ENCODE data around the gene TAS2R1. TPM values are rescaled to one million over a fixed set of nuclear protein-coding genes. Genes with fewer than 3 reads are reported as not detected.

The TAS2R1 gene
- polyA plus RNA-seq, 1 experiment: 0.06 TPM

- CTCF ChIA-PET: no interaction called here
- no peak for DNase-seq (ENCODE audit: low read depth)
- H3K4me3 ChIP-seq (ENCODE audit: low read depth, low read length): no peak overlapping the region
- POLR2A ChIA-PET: no interaction called here
- H3K27me3 ChIP-seq (ENCODE audit: control insufficient read depth, insufficient read depth, low read length): no peaks in the 10 kb centered on the region
- no peaks in the 10 kb centered on the region for H3K36me3 ChIP-seq (ENCODE audit: control insufficient read depth, insufficient read depth, low read length)
- TF ChIP-seq CTCF (IDR thresholded peaks at IDR 0.05; ENCODE audit: insufficient read depth, low read depth, low read length): no peak
Measured at GRCh38 chr5:9625286-9625685, 4.9 kb downstream of the TAS2R1 start.

DNA sequence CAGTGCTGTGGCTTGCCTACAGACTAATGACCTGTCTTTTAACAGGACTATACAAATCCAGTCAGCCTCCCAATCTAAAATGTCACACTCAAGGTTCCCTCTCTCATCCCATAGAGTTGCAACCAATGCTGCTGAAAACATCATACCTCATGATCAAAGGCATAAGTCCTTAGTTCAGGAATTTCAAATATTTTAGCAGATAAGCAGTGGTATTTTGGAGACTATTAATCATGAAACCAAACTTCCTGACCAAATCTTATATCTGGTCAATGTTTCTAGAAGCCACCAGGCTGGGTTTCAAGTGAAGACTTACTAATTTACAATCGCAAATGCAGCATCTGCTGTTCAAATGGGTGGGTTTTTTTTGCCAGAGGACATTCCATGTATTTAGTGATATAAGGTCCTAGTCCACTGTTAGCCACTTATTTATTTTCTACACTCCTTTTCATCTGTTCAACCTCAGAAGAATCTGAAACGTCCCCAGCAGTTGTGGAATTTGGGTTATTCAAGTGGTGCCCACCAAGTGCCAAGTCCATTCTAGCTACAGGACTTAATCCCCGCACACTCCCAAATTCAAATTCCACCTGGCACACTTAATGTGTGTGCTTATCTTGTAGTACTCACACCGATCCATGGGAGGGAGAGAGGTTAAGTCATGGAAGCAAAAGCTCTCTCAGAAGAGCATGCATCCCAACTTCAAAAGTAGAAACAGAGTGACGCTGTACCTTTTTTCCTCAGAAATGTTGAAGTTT lies 5.8 kb downstream of the TAS2R1 start:
- CTCF ChIA-PET: interaction anchor here (0.8 kb wide), 1 partner anchor 20 kb away, joined by 3 read pairs; no protein-coding TSS in a partner anchor
- no peaks in the 10 kb centered on the region for H3K27me3 ChIP-seq (ENCODE audit: control insufficient read depth, insufficient read depth, low read length)
- TF ChIP-seq CTCF (IDR thresholded peaks at IDR 0.05; ENCODE audit: insufficient read depth, low read depth, low read length): no peak
- POLR2A ChIA-PET: no interaction called here
- H3K36me3 ChIP-seq (ENCODE audit: control insufficient read depth, insufficient read depth, low read length): no peaks in the 10 kb centered on the region
- DNase-seq (ENCODE audit: low read depth): no peak
- no peak overlapping the region for H3K4me3 ChIP-seq (ENCODE audit: low read depth, low read length)

DNA sequence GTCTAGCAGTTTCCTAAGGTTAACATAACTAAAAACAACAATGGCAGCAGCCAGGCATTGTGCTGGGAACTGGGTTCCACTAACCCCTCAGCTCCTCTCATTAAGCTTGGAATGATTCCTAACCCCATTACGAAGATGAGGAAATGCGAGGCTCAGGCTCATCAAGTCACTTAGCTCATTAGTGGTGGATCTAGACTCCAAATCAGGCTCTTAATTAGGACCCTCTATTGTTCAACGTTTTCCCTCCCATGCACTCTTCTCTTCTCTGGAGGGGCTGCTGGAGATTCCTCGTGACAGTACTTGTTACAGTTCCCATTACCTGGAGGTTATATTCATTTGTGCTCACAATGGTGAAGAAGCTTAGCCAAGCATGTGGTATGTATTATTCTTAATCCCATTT lies 6.5 kb downstream of the TAS2R1 start:
- no peak for DNase-seq (ENCODE audit: low read depth)
- CTCF ChIA-PET: interaction anchor here (0.8 to 1.3 kb wide), 3 partner anchors 13 to 262 kb away, joined by 3 read pairs; no protein-coding TSS in a partner anchor

GRCh38 chr5:9622971-9623421 lies 7.2 kb downstream of the TAS2R1 start:
- TF ChIP-seq CTCF (IDR thresholded peaks at IDR 0.05; ENCODE audit: insufficient read depth, low read depth, low read length): no peak
- ChIA-PET POLR2A (interaction anchor here (0.7 kb wide), 1 partner anchor 85 kb away, joined by 3 read pairs; no protein-coding TSS in a partner anchor), CTCF (interaction anchor here (0.8 to 1.3 kb wide), 2 partner anchors 12 to 261 kb away, joined by 3 read pairs; no protein-coding TSS in a partner anchor)
- Histone ChIP-seq H3K36me3 (ENCODE audit: control insufficient read depth, insufficient read depth, low read length) (no peaks in the 10 kb centered on the region), H3K4me3 (ENCODE audit: low read depth, low read length) (no peak overlapping the region), H3K27me3 (ENCODE audit: control insufficient read depth, insufficient read depth, low read length) (no peaks in the 10 kb centered on the region)
- DNase-seq (ENCODE audit: low read depth): peak; percentile 36

More for the DNA sequence above, 6.5 kb downstream of the TAS2R1 start:
- no peak for TF ChIP-seq CTCF (IDR thresholded peaks at IDR 0.05; ENCODE audit: insufficient read depth, low read depth, low read length)
- POLR2A ChIA-PET: no interaction called here
- Histone ChIP-seq H3K36me3 (ENCODE audit: control insufficient read depth, insufficient read depth, low read length) (no peaks in the 10 kb centered on the region), H3K27me3 (ENCODE audit: control insufficient read depth, insufficient read depth, low read length) (no peaks in the 10 kb centered on the region), H3K4me3 (ENCODE audit: low read depth, low read length) (no peak overlapping the region)

- peak; percentile 27 for DNase-seq (ENCODE audit: low read depth)
- CTCF ChIA-PET: no interaction called here
- Histone ChIP-seq H3K36me3 (ENCODE audit: control insufficient read depth, insufficient read depth, low read length) (no peaks in the 10 kb centered on the region), H3K4me3 (ENCODE audit: low read depth, low read length) (no peak overlapping the region), H3K27me3 (ENCODE audit: control insufficient read depth, insufficient read depth, low read length) (no peaks in the 10 kb centered on the region)
- POLR2A ChIA-PET: no interaction called here
- no peak for TF ChIP-seq CTCF (IDR thresholded peaks at IDR 0.05; ENCODE audit: insufficient read depth, low read depth, low read length)
Measured at GRCh38 chr5:9621379-9621903, 8.7 kb downstream of the TAS2R1 start.
